Activated T-cell treated with anti-CD3 and anti-CD28 coated beads, Interleukin-2, amount 50 U/mL, for 72 hours (primary cell): Measurements from ENCODE around the gene DONSON. TPM values are rescaled to one million over a fixed set of nuclear protein-coding genes. Genes with fewer than 3 reads are reported as not detected.
"Not testable (repeated sequence)": the region's sequence is repeated elsewhere in the genome, so short reads cannot be mapped to it uniquely, and the experiment has no call there.

Experiments
- ATAC-seq, 2 donors: fragments of 150-1000 bp; cut with Tn5 transposase; replicated peaks in 1 of 2; 2 replicates each; pipeline ENCODE4 v1.10.0; 2021; ENCODE audit warnings: moderate library complexity in 2 of 2, mild to moderate bottlenecking in 1 of 2
- DNase-seq, 2 donors: peaks; one replicate each; pipeline ENCODE4 v3.0.0; 2021 to 2022; ENCODE audit warnings: mixed read lengths in 1 of 2
- H3K27ac Mint-ChIP-seq: one replicate; pipeline ENCODE4 v1.8.0; 2022; ENCODE audit warnings: mild to moderate bottlenecking, moderate library complexity, mixed read lengths
- H3K27me3 Mint-ChIP-seq: one replicate; pipeline ENCODE4 v1.8.0; 2022; ENCODE audit warnings: low read depth, mixed read lengths
- H3K36me3 Mint-ChIP-seq, 2 donors: one replicate each; pipeline ENCODE4 v1.8.0; 2022; ENCODE audit warnings: mixed read lengths in 2 of 2, mild to moderate bottlenecking in 1 of 2; ENCODE audit not compliant: insufficient read depth in 2 of 2
- H3K4me1 Mint-ChIP-seq: one replicate; pipeline ENCODE4 v1.8.0; 2022; ENCODE audit warnings: low read depth, mixed read lengths
- H3K4me3 Mint-ChIP-seq, 2 donors: one replicate each; pipeline ENCODE4 v1.8.0; 2022; ENCODE audit warnings: mild to moderate bottlenecking in 2 of 2, mixed read lengths in 2 of 2, moderate library complexity in 2 of 2
- H3K9me3 Mint-ChIP-seq, 2 donors: one replicate each; pipeline ENCODE4 v1.8.0; 2022; ENCODE audit warnings: mixed read lengths in 2 of 2
- total RNA-seq, 2 donors: library from RNA; stranded (reverse); gene quantifications; one replicate each; pipeline ENCODE4 v1.2.3, GENCODE V29; 2022

The DONSON gene
- total RNA-seq, 2 donors from 2014 or later = 39.7 to 46.5 TPM

DNA sequence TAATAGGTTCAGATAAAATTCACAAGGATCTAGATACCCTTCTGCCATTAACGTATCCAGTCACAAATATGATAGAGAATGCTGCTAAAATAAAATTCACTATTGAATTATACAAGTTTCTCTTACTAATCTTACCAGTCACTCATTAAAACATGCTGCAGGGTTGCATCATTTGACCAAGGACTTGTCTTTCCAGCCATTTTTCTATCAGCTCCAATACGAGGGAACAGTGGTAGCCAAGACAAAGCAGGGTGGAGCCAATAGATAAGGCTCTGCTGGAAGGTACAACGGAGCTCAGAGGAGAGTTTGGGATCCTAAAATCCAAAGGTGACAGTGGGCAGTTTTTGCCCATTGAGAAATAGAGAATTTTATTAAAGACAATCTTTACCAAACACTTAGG, 4.0 kb downstream of the DONSON start:
- peaks cover 4 to 19% of the 10 kb centered on the region in 2 donors for H3K36me3 Mint-ChIP-seq
- no peak overlapping the region for H3K27ac Mint-ChIP-seq

DNA sequence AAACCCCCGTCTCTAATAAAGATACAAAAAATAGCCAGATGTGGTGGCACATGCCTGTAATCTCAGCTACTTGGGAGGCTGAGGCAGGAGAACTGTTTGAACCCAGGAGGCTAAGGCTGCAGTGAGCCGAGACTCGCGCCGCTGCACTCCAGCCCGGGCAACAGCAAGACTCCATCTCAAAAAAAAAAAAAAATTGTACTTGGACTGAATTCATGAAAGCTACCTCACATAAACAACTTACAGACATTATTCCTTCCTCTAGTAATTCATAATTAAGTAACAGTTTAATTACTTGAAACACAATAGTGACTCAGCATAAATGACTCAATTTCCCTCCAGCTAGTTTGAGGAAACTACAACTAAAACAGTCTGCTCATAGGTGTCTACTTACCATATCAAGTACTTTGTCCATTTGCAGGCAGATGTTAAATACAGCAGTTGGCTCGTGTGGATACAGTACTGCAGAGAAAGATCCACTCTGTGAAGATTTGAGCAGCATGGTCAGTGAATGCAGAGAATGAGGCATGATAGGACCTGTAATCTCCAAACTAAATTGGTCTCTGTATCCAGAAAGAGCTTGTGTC, 9.4 kb downstream of the DONSON start:
- Mint-ChIP-seq H3K36me3 (peaks cover 3 to 24% of the 10 kb centered on the region in 2 donors), H3K4me3 (no peak overlapping the region), H3K9me3 (no peaks in the 10 kb centered on the region), H3K4me1 (peaks cover 12% of the 10 kb centered on the region), H3K27ac (peak overlapping the region; percentile 90), H3K27me3 (no peaks in the 10 kb centered on the region)
- ATAC-seq (peak; percentile 35 to 36), DNase-seq (no peak)

More for the DNA sequence above, 4.0 kb downstream of the DONSON start:
- Mint-ChIP-seq H3K4me1 (peaks cover 37% of the 10 kb centered on the region), H3K9me3 (no peaks in the 10 kb centered on the region), H3K27me3 (no peaks in the 10 kb centered on the region), H3K4me3 (no peak overlapping the region)
- ATAC-seq (no peak), DNase-seq (no peak)

DNA sequence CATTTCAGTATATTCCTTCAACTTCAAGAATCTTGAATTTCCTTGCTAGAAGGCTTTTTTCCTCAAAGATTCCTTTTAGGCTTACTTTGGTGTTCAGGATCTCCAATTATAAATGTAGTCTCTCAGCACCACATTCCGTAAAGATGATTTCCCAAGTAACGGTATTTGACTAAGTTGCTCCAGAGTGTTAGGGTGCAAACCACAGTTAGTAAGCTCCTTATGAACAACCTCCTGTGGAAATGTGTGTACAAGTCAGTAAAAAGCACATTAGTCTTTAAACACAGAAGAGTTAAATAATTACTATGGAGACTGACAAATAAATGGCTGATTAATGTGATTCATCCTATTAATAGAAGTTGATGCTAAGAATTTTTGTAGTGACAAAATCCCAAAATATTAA, 10.3 kb downstream of the DONSON start:
- Mint-ChIP-seq H3K9me3 (no peaks in the 10 kb centered on the region), H3K4me1 (peaks cover 12% of the 10 kb centered on the region), H3K27ac (no peak overlapping the region), H3K36me3 (peaks cover 3 to 29% of the 10 kb centered on the region in 2 donors), H3K4me3 (no peak overlapping the region), H3K27me3 (no peaks in the 10 kb centered on the region)
- DNase-seq (no peak), ATAC-seq (no peak)

- H3K27ac Mint-ChIP-seq = peak overlapping the region; percentile 37
- not testable (repeated sequence) for DNase-seq, H3K27me3 Mint-ChIP-seq, ATAC-seq, H3K9me3 Mint-ChIP-seq, H3K4me3 Mint-ChIP-seq
- H3K4me1 Mint-ChIP-seq = peaks cover 12% of the 10 kb centered on the region
- peaks cover 1 to 31% of the 10 kb centered on the region in 2 donors for H3K36me3 Mint-ChIP-seq
These were observed 11.7 kb downstream of the DONSON start for GRCh38 chr21:33576741-33577141.

- H3K4me3 Mint-ChIP-seq = no peak overlapping the region
- H3K36me3 Mint-ChIP-seq = peaks cover 6 to 32% of the 10 kb centered on the region in 2 donors
- no peaks in the 10 kb centered on the region for H3K27me3 Mint-ChIP-seq
- DNase-seq (no peak), ATAC-seq (peak in 1 of 2 donors; percentile 35)
- H3K9me3 Mint-ChIP-seq = no peaks in the 10 kb centered on the region
- peaks cover 7% of the 10 kb centered on the region for H3K4me1 Mint-ChIP-seq
- peak overlapping the region; percentile 95 for H3K27ac Mint-ChIP-seq
These were observed 16.1 kb downstream of the DONSON start for GRCh38 chr21:33572350-33572749.

- no peak for DNase-seq
- Mint-ChIP-seq H3K9me3 (no peaks in the 10 kb centered on the region), H3K27ac (peak overlapping the region; percentile 90), H3K36me3 (peaks cover 6 to 33% of the 10 kb centered on the region in 2 donors), H3K4me3 (no peak overlapping the region), H3K27me3 (no peaks in the 10 kb centered on the region), H3K4me1 (peaks cover 16% of the 10 kb centered on the region)
- ATAC-seq = peak in 1 of 2 donors; percentile 5
These were observed 18.5 kb downstream of the DONSON start for GRCh38 chr21:33569991-33570390.

DNA sequence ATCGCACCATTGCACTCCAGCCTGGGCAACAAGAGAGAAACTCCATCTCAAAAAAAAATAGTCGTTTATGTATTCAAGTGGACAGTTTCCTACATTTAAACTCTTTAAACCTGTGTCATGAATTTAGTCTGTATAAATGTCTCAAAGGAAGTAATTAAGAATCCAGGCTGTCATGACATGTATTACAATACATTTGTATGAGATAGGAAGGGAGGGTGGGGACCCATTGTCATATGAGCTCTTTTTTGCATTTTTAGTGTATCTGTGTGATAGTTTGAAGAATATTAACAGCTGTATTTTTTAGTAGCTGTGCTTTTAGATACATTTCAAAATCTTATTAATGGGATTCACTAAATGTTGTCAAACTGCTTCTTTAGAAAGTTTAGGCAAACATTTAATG, 20.0 kb downstream of the DONSON start:
- peaks cover 6 to 30% of the 10 kb centered on the region in 2 donors for H3K36me3 Mint-ChIP-seq
- H3K27ac Mint-ChIP-seq = no peak overlapping the region
- DNase-seq (no peak), ATAC-seq (no peak)
- no peaks in the 10 kb centered on the region for H3K9me3 Mint-ChIP-seq
- no peaks in the 10 kb centered on the region for H3K27me3 Mint-ChIP-seq
- H3K4me3 Mint-ChIP-seq = no peak overlapping the region
- H3K4me1 Mint-ChIP-seq = peaks cover 26% of the 10 kb centered on the region

DNA sequence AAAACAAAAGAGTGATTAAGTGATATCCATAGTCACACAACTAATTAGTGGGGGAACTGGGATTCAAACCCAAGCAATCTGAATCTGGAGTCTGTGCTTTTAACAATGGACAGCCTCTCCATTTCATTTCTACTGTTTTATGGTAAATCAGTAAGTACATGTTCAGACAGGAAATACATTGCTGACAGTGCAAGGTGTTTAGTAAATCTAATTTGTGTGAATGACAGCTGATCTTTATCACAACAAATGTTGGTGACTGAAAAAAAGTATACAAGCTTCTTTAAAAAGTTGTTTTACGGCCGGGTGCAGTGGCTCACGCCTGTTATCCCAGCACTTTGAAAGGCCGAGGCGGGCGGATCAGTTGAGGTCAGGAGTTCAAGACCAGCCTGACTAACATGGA, 20.6 kb downstream of the DONSON start:
- Mint-ChIP-seq H3K27ac (no peak overlapping the region), H3K9me3 (no peaks in the 10 kb centered on the region), H3K27me3 (no peaks in the 10 kb centered on the region), H3K36me3 (peaks cover 8 to 27% of the 10 kb centered on the region in 2 donors), H3K4me3 (no peak overlapping the region), H3K4me1 (peaks cover 26% of the 10 kb centered on the region)
- DNase-seq (no peak), ATAC-seq (no peak)

DNA sequence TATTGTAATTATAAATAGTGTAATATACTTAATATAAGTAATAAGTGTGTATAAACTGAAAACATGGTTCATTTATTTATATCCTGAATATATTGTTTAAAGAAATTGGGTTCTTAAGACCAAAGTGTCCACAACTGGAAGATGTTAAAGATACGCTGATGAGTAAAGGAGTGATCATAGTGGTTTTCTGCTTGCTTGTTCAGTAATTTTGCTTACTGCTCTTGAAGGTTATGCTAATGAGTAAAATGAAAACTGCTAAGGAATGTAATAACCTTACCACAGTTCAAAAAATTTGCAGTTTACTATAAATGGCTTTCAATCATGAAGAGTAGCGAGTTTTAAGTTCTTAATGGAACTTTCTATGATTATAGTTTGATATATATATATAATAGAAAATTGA, 22.0 kb downstream of the DONSON start:
- no peak overlapping the region for H3K27ac Mint-ChIP-seq
- no peaks in the 10 kb centered on the region for H3K9me3 Mint-ChIP-seq
- peak overlapping the region in 1 of 2 donors; percentile 49 for H3K4me3 Mint-ChIP-seq
- H3K36me3 Mint-ChIP-seq = peaks cover 8 to 22% of the 10 kb centered on the region in 2 donors
- no peaks in the 10 kb centered on the region for H3K27me3 Mint-ChIP-seq
- ATAC-seq (peak; percentile 54 to 67), DNase-seq (no peak)
- peaks cover 29% of the 10 kb centered on the region for H3K4me1 Mint-ChIP-seq

GRCh38 chr21:33562389-33562788, 26.1 kb downstream of the DONSON start:
- H3K27ac Mint-ChIP-seq = no peak overlapping the region
- DNase-seq (no peak), ATAC-seq (no peak)
- no peak overlapping the region for H3K4me3 Mint-ChIP-seq
- no peaks in the 10 kb centered on the region for H3K27me3 Mint-ChIP-seq
- H3K4me1 Mint-ChIP-seq = peaks cover 39% of the 10 kb centered on the region
- H3K9me3 Mint-ChIP-seq = no peaks in the 10 kb centered on the region
- peaks cover 13 to 43% of the 10 kb centered on the region in 2 donors for H3K36me3 Mint-ChIP-seq

DNA sequence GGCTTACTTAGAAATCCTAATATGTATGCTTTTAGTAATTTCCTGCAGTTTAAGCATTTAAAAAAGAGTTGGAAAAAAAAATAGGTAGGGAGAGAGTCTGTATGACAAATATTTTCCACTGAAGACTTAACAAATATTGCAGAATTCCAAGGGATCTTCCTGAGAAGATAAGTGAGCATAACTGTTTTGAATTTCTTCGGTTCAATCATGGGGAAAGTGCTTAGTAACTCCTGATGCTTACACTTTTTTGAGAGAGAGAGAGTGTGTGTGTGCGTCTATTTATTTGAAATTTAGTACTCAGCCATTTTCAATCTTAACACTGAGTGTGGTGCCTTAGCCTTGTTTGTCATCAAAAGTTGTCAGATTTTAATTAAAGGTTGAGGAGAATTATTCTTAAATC, 27.1 kb downstream of the DONSON start:
- H3K4me1 Mint-ChIP-seq = peaks cover 48% of the 10 kb centered on the region
- peaks cover 19 to 50% of the 10 kb centered on the region in 2 donors for H3K36me3 Mint-ChIP-seq
- H3K27me3 Mint-ChIP-seq = no peaks in the 10 kb centered on the region
- ATAC-seq (no peak), DNase-seq (no peak)
- H3K4me3 Mint-ChIP-seq = no peak overlapping the region
- H3K9me3 Mint-ChIP-seq = no peaks in the 10 kb centered on the region
- peak overlapping the region; percentile 98 for H3K27ac Mint-ChIP-seq

GRCh38 chr21:33560965-33561364, 27.5 kb downstream of the DONSON start:
- Mint-ChIP-seq H3K27ac (peak overlapping the region; percentile 98), H3K9me3 (peaks cover 0 to 2% of the 10 kb centered on the region in 2 donors), H3K4me3 (no peak overlapping the region), H3K36me3 (peaks cover 22 to 53% of the 10 kb centered on the region in 2 donors), H3K27me3 (no peaks in the 10 kb centered on the region), H3K4me1 (peaks cover 49% of the 10 kb centered on the region)
- DNase-seq (no peak), ATAC-seq (no peak)

- DNase-seq (no peak), ATAC-seq (no peak)
- no peaks in the 10 kb centered on the region for H3K27me3 Mint-ChIP-seq
- peaks cover 52% of the 10 kb centered on the region for H3K4me1 Mint-ChIP-seq
- no peak overlapping the region for H3K27ac Mint-ChIP-seq
- no peak overlapping the region for H3K4me3 Mint-ChIP-seq
- H3K36me3 Mint-ChIP-seq = peaks cover 24 to 59% of the 10 kb centered on the region in 2 donors
- peaks cover 0 to 4% of the 10 kb centered on the region in 2 donors for H3K9me3 Mint-ChIP-seq
These were observed 28.7 kb downstream of the DONSON start for GRCh38 chr21:33559813-33560212.
